Fibroblast of skin of left quadriceps (primary cell): ENCODE data around the gene PLXNA4.

ENCODE experiments used
- DNase-seq, 2 experiments: peaks; one replicate each; pipeline ENCODE4 v3.0.0-alpha.2; 2013; ENCODE audit warnings: low read depth in 2 of 2

Gene PLXNA4

DNA sequence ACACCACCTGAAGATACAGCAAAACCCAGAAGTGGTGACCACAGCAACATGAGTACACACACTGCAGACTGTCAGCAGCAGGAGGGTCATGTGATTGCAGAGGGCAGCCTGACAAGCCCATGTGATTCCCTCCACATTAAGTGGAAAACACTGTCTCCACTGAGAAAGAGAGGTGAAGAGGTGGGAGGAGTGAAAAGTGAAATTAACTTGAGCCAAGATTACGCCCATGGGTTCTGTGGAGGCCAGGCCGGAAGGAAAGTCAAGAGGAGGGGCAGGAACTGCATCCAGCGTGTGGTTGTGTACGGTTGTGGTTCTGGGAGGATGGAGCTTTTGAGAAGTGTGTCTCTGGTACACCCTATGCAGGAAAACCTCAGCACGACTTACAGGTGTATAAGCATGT is 138.5 kb downstream of the PLXNA4 start:
- no peak for DNase-seq

- DNase-seq: no peak
Measured at GRCh38 chr7:132436121-132436520, 140.1 kb downstream of the PLXNA4 start.

DNA sequence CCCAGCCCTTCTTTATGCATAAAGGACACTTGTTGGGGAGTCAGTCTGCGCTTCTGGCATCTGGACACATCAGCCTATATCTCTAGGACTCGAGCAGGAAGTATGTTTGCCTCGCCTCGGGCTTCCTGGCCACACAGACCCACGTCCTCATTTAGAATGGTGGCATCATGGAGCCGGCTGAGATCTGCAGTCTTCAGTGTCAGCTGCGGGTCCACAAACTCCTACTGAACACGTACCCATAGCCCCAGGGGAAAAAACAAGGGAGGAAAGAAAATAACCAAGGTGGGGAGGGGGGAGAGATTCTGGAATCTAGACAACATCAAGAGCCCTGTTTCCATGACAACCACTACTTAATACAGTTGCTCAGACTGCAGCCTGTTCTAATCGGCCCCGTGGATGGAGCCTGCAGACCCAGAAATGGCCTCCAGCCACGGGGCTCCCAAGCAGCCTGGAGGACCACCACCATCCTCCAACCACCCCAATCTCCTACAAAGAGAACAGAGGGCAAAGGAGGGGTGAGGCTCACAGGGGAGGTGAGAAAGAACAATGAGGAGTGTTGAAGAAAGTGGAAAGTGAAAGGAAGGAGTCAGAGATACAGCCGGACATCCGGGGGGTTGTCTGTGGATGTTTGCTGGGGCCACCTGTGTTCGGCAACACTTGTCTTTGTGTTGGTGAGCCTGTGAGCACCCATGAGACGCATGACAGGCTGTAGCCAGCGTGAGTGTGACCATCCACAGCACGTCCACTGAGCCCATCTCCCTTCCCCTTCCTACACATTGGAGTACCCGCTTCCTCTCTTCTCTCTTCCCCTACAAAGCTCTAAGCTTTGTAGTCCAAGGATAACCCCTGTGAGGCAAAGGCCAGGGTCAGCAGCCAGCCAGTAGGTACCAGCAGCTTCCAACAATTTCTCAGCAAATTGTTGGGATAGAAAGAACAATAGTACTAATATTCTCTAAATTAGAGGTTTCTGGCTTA is 141.0 kb downstream of the PLXNA4 start:
- DNase-seq: no peak

GRCh38 chr7:132434041-132434440 is 142.2 kb downstream of the PLXNA4 start:
- no peak for DNase-seq

DNA sequence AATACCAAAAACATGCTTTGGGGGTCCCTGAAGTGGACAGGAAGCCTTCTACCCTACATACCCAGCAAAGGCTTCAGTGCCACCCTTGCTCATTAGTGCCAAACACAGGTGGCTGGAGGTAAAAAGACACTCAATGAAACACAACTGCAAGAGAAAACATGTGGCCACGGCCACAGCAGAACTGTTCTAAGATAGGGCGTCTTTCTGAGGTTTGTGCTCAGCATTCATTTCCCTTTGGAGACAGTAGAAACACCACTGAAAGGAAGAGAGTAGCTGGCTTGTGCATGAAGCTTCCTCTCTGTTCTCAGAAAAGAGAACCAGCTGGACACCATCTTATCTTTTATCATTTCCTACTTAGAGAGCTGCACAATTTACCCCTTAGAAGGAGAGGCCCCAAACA is 143.0 kb downstream of the PLXNA4 start:
- no peak for DNase-seq

DNA sequence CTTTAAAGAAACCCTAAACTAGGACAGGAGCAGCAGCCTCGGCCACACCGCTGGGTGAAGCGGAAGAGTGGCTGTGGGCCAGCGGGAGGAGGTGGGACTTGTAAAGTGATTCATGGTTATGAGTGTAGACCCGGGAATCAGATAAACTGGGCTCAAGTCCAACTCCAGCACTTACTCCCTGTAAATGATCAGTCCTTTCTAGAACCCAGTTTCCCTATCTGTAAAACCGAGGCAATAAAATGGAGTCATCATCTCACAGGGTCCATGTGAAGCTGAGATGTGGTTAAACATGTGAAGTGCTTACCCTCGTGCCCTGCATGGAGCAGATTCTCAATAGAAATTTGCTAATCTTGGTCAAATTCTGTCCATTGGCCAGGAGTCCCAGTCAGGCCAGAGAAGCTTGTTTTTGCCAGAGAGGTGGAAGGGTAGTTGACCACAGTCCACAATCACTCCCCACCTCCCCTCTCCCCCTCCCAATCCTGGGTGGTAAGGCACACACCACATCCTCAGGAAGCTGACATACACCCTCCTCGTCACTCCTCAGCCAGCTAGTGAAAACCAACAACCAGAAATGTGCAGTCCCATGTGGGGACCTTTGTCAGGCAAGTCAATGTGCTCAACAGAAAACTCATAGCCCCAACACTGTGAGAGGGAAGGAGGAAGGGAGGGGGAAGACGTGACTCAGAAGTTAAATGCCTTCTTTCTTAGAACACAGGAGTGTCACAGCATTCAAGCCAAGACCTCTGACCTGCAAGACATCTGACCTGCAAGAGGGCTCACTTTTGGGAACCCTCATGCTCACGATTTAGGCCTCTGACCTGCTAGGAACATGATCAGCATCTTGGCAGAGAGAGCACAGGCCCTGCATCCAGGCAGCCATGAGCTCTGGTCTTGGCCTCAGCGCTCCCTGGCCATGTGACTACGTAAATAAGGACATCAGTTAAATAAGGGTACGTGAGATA is 145.1 kb downstream of the PLXNA4 start:
- peak; percentile 80 to 83 for DNase-seq

DNA sequence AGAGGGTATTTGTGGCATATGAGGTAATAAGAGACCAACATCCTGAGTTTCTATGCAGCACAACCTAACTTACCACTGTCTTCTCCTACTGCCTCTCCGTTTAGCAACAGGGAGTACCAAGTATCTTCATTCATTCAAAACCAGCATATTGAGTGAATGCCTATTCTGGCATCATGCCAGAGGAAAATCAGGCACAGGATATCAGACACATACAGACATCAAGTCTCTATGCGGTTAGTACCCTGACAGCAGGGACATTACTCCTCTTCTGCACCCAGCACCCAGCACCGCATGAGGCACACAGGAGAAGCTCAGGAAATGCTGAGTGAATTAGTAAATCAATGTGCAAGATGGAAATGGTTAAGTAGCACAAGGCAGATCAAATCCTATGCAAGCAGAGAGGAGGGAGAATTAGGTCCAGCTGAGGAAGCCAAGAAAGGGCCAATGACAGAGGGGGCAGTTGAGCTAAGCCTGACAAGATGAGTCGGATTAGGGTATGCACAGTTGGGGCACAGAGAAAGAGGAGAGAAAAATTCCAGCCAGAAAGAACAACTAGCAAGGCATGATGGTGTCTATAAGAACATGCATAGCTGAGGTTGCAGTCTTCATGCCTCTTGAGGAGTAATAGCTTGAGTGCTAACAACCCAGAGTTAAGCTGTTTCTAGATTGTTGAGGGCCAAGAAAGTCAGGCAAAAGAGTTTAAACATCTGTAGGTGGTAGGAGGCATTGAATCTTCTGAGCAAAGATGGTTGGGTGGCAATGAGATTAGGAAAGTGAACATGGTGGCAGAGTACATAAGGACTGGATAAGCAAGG is 146.0 kb downstream of the PLXNA4 start:
- DNase-seq: no peak

- DNase-seq: no peak
Measured at GRCh38 chr7:132429181-132429580, 147.1 kb downstream of the PLXNA4 start.

DNA sequence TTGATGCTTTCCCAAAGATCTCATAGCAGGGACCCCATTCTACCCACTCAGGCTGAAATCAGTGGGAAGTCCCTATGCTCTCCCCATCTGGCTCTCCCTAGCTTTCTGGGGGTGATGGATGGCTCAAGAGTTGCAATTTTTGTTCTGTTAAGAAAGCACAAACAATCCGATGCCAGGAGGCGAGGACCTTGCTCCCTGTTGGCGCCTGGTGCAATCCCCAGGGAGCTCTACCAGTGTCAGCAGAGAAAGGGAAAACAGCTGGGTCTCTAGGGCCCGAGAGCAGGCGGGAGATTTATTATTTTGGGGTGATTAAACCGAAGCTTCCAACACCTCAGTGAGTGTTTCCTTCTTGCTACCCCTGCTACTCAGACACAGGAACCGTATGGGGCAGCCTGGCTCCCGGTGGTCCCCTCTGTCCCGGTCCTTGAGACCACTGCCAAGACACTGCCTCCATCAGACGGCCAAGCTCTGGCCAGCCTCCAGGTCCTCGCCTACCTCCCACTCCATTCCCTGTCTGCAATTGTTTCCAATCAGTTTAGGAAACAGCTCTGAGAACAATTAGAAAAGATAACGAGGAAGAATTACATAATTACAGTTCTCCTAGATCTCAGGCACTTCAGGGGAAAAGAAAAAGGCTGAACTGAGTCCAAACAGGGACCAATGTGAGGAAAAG is 147.9 kb downstream of the PLXNA4 start:
- DNase-seq: no peak

GRCh38 chr7:132425942-132426341 is 150.3 kb downstream of the PLXNA4 start:
- DNase-seq: no peak

GRCh38 chr7:132424821-132425724 is 151.2 kb downstream of the PLXNA4 start:
- no peak for DNase-seq

GRCh38 chr7:132424277-132424676 is 152.0 kb downstream of the PLXNA4 start:
- DNase-seq: no peak

DNA sequence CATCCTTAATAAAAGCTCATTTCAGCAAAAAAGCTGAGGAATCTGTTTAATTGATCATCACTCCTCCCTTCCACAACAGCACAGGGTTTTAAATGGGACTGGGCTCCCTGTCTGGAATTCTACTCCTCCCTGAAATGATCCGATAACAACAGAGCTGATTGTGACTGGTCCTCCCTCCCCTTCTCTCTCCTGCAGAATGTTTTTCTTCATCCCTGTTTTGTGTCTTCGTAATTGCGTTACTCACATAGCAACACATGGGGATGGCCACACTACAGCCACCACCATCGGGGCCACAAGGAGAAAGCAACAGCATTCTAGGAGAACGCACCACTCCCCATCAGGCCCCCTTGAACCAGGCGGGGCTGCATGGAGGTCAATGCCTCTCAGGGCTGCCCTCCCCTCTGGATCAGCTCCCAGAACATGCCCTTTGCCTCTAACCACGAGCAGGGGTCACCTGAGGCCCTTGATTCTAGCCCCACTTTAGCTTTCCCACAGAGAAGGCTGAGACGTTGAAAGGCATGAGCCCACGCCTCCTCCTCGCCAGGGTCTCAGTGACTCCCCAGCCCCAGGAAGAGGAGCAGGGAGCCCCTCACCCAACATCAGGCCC is 152.6 kb downstream of the PLXNA4 start:
- DNase-seq: no peak

DNA sequence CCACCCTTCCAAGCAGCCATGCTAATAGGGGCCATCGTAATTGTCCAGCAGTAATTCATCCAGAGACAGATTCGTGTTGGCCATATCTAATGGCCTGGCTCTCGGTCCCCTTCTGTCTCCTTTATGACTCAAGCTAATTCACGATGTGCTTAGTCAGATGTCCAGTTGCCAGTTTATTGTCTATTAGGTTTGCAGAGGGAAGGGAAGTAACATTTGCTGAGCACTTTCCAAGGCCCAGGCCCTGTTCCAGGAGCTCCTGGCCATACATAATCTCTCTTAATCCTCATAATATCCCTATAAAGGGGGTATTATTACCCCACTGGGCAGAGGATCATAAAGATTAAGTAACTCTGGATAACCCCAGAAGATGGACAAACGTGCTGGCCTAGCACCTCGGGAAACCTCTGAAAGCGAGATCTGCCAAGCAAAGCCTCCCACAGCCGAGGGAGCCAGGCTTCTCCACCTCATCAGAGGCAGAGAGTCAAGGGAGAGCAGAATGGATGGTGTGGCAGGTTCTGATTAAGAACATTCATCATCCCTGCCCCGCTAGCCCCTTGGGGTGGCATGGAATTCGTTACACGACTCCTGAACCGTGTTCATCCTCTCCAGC is 153.7 kb downstream of the PLXNA4 start:
- no peak for DNase-seq

GRCh38 chr7:132420527-132420926 is 155.7 kb downstream of the PLXNA4 start:
- DNase-seq: no peak

- DNase-seq: no peak
Measured at GRCh38 chr7:132419542-132419941, 156.7 kb downstream of the PLXNA4 start.

GRCh38 chr7:132418840-132419239 is 157.4 kb downstream of the PLXNA4 start:
- DNase-seq: no peak

- no peak for DNase-seq
Measured at GRCh38 chr7:132417103-132417906, 159.0 kb downstream of the PLXNA4 start.
